ENCODE data around the gene SURF1.

DNA sequence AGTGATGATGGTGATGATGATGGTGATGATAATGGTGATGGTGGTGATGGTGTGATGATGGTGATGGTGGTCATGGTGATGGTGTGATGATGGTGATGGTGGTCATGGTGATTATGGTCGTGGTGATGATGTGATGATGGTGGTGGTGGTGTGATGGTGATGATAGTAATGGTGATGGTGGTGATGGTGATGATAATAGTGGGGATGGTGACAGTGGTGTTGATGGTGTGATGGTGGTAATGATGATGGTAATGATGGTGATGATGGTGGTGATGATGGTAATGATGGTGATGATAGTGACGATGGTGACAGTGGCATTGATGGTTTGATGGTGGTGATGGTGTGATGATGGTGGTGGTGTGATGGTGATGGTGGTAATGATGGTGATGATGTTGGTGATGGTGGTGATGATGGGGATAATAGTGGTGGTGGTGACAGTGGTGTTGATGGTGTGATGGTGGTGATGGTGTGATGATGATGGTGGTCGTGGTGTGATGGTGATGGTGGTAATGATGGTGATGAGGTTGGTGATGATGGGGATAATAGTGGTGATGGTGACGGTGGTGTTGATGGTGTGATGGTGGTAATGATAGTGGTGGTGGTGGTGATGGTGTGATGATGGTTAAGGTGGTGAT is 26.3 kb upstream of the SURF1 start:
- TF ChIP-seq, protein P1, sequence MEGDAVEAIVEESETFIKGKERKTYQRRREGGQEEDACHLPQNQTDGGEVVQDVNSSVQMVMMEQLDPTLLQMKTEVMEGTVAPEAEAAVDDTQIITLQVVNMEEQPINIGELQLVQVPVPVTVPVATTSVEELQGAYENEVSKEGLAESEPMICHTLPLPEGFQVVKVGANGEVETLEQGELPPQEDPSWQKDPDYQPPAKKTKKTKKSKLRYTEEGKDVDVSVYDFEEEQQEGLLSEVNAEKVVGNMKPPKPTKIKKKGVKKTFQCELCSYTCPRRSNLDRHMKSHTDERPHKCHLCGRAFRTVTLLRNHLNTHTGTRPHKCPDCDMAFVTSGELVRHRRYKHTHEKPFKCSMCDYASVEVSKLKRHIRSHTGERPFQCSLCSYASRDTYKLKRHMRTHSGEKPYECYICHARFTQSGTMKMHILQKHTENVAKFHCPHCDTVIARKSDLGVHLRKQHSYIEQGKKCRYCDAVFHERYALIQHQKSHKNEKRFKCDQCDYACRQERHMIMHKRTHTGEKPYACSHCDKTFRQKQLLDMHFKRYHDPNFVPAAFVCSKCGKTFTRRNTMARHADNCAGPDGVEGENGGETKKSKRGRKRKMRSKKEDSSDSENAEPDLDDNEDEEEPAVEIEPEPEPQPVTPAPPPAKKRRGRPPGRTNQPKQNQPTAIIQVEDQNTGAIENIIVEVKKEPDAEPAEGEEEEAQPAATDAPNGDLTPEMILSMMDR (IDR thresholded peaks at IDR 0.05; ENCODE audit: low read depth, low read length), result no peak
- TF ChIP-seq POLR2A (IDR thresholded peaks at IDR 0.05; ENCODE audit: extremely low read depth, insufficient read length), result no peak
- TF ChIP-seq, protein P2, sequence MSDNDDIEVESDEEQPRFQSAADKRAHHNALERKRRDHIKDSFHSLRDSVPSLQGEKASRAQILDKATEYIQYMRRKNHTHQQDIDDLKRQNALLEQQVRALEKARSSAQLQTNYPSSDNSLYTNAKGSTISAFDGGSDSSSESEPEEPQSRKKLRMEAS (IDR thresholded peaks at IDR 0.05; ENCODE audit: low read depth, low read length), result no peak
- no peak for TF ChIP-seq MYC (IDR thresholded peaks at IDR 0.05; ENCODE audit: low read depth, low read length)

Data from NB4 (cell line).